Activated gamma-delta T cell (primary cell): ENCODE results near the gene CFI.

Experiments
- DNase-seq: peaks from one replicate; lab custom pipeline; 2025; lab: John Stamatoyannopoulos, UW

CFI gene

DNA sequence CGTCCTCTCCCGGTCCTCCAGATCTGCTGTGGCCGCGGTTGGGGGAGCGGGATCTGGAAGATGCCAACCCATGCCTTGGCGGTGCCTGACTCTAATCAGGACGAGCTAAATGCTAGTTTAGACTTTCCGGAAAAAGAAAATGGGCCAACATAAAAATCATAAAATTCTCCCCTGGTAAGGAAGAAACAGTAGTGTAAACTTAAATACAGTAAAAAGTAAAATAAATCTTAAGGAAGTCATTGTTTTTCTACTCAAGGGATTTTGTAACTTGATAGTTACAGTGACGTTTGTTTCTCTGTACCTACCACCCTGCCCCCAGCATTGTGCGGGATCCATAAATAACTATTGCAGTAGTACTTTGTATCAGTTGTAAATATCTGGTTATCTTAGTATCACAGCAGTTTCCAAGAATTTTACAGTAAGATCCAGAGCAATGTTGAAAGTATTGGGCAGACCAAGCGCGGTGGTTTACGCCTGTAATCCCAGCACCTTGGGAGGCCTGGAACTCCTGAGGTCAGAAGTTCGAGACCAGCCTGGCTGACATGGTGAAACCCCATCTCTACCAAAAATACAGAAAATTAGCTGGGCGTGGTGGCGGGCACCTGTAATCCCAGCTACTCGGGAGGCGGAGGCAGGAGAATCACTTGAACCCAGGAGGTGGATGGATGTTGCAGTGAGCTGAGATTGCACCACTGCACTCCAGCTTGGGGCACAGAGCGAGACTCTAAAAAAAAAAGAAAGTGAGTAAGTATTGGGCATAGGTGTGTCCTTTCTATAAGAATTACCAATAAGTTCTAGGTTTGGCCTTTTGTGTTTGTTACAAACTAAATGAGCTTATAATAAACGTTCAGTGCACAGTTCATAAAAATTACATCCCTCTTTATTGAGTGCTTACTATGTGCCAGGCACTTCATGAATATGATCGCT, 70.9 kb downstream of the CFI start:
- no peak for DNase-seq

DNA sequence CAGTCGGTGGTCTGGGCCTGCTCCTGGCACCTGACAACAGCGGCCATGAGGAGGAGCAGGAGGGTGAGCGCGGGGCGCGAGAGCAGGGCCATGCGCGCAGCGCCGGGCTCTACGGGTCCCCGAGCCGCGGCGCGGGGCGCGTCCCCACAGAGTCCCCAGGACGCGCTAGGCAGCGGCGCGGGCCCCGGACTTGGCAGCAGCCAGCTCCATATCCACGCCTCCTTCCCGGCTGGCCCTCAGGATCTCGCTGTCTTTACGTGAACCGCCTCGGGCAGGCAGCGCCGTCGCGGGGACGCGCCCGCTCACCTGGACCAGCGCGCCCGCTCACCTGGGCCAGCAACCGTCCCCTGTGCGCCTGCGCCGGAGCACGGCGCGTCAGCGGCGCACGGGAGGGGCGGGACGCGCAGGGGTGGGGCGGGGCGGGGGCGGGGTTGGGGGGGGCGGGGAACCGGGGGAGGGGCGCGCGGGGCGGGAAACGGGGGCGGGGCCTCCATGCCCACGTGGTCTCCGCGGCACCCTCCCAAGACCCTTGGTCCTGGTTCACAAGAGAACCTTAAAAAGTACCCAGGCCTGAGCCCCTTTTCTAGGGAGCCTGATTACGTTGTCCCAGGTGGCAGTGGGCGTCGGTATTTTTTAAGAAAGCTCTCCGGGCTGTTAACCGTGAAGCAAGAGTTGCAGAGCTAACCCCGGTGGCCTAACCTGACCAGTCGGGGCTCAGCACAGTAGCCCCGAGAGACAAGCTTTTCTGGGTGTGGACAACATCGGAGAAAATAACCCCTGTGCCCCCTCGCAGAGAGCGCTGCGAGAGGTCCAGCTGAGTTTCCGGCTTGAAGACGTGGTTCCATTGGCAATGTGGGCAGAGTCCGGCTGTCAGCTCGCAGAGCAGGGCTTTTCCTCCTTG, 71.8 kb downstream of the CFI start, which contains the start of gene PLA2G12A:
Gene PLA2G12A, minus strand, starts transcription at position 353 of the 901 bp plus-strand sequence. Its CDS starts 261 bp downstream, at position 92.
- peak; percentile 65 for DNase-seq

DNA sequence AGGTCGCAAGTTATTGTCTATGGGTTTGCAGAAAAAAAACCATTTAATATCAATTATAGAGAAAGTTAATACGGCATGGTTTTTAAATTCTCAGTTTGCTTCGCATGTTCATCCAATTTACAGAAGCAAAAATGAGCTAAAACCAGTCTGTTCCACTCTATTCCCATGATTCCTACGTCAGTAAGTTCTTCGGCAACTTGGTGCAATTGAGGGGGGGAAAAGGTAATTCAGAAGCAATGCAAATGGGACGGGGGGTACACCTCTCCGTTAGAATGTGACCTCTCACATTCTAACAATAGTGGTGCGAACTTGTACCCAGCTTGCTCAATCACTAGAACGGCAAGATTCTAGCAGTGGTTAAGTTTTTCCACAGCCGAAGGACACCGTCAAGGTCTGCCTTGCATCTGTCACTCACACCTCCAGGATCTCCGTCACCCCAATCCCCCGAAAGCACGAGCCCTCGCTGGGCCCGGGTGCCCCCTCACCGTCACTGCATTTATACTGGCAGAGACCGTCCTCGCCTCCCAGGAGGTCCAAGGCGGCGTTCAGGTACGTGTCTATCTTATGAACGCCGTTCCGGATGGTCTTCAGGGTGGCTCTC, 72.6 kb downstream of the CFI start:
- peak; percentile 26 for DNase-seq

DNA sequence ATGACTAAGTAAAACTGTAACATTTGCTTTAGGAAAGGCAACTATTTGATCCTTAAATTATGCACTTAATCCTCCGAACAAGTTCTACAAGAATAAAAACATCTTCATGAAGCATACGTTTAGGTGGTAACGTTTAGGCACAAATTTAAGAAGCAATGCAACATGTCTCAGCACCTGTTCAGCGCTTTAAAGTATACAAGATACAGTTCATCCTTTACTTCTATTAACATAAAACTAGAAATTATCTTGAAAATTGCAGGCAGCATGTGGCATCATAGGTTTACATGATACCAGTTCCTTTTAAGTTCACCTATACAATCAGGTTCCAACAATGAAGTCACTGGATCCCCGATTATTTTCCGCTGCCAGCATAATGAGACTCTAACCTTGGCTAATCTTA, 73.4 kb downstream of the CFI start:
- no peak for DNase-seq

DNA sequence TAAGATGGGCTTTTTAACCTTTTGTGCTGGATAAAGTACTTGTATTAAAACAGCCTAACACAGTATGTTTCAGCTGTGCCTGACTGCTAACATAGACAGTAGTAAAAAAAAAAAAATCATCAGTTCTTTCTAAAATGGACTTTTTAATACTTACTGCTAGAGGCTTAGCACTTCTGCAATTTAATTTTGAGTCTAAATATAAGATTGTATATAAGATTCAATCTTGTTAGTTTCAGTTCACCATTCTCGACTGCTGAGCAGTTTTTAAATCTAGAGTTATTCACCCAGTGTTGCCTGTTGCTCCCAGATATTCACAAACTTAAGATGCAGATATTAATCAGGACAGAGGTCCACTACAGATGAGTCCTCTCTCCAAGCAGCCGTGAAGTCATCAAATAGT, 78.7 kb downstream of the CFI start:
- DNase-seq = no peak

DNA sequence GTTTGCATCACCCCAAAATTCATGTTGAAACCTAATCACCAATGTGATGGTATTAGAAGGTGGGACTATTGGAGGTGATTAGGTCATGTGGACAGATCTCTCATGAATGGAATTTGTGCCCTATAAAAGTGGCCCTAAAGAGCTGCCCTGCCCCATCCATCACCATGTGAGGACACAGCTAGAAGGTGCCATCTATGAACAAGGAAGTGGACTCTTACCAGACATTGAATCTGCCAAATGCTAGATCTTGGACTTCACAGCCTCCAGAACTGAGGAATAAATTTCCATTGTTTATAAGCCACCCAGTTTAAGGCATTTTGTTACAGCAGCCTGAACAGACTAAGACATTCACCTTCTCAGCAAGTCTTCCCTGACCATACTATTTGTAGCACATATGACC, 79.4 kb downstream of the CFI start:
- no peak for DNase-seq

DNA sequence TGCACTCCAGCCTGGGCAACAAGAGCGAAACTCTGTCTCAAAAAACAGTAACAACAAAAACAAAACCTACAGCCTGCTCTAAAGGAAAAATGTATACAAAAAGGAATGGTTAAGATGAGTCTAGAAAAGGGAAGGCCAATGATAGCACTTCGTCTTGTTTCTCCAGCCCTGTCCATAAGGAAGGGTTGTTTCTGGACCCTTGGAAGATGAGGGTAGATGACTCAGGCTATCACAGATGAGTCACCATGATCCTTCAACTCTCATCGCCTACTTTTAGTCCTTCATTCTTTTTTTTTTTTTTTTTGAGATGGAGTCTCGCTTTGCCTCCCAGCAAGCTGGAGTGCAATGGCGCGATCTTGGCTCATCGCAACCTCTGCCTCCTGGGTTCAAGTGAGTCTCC, 80.8 kb downstream of the CFI start:
- no peak for DNase-seq

DNA sequence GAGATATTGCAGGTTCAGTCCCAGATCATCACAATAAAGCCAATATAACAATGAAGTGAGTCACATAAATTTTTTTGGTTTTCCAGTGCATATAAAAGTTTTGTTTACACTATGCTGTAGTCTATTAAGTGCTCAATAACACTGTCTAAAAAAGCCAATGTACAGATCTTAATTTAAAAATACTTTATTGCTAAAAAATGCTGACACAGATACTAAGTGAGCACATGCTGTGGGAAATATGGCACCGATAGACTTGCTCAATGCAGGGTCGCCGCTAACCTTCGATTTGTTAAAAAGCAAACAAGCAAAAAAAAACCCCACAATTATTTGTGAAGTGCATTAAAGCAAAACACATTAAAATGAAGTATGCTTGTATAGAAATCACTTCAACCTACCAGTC, 82.2 kb downstream of the CFI start:
- no peak for DNase-seq

DNA sequence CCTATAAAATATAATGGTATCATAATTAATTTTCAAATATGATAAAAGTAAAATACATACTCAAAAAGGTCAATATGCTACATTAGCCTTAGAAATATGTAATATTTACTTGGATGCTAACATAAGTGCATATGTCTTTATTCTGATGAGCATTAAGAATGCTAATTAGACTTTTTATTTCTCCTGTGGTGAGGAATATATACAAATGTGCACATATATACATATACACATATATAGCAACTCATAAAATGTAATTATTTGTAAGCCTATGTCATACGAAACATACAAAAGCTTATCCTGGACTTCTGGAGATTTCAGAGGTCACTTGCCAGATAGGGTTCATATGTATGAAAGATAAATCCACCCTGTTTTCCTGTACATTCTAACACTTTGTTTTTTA, 83.0 kb downstream of the CFI start:
- no peak for DNase-seq

DNA sequence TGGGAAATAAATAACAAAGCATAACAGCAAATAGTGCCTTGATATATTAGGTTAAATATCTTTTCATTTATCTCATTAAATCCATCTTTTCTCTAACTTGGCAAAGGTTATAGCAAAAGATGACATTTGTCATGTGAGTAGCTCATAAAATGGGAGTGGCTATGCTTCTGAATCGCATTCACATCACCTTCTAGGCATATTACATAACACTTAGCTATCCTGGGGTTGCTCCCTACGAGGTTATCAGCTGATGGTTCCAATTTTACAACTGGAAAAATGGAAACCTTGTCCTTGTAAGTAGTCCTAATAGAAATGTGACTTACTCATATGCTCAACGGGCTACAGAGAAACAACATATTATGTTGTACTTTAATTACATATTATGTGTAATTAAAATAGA, 88.3 kb downstream of the CFI start:
- DNase-seq = no peak

DNA sequence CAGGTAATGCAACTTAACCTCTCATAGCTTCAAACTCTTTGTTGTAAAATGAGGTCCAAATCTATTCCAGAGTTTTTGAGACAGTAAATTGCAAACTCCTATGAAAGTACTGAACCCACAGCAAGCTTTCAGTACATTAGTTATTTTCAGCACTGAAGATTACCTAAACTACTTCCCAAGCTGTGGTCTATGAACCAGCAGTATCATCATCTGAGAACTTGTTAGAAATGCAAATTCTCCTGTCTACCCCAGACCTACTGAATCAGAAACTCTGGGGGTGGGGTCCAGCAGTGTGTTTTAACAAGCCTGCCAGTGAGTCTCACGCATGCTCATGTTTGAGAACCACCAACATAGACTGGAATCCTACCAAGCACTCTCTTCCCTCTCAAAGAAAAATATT, 92.8 kb downstream of the CFI start:
- DNase-seq = no peak

DNA sequence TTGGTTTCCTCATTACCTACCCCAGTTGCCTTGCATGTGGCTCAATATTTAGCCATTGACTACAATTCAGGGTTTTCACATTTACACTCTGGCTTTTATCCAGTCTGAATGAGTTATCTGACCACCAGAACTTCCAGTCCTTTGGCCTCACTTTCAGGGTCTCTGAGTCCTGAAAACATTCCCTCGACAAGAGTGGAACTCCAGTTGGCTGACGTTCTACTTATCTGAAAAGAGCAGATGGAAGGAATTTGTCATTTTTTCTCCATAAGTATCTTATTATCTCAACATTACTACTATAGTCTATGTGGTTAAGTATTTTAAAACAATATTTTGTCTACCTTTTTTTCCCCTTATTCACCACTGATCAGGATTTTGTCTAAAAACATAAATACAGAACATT, 93.4 kb downstream of the CFI start:
- no peak for DNase-seq

DNA sequence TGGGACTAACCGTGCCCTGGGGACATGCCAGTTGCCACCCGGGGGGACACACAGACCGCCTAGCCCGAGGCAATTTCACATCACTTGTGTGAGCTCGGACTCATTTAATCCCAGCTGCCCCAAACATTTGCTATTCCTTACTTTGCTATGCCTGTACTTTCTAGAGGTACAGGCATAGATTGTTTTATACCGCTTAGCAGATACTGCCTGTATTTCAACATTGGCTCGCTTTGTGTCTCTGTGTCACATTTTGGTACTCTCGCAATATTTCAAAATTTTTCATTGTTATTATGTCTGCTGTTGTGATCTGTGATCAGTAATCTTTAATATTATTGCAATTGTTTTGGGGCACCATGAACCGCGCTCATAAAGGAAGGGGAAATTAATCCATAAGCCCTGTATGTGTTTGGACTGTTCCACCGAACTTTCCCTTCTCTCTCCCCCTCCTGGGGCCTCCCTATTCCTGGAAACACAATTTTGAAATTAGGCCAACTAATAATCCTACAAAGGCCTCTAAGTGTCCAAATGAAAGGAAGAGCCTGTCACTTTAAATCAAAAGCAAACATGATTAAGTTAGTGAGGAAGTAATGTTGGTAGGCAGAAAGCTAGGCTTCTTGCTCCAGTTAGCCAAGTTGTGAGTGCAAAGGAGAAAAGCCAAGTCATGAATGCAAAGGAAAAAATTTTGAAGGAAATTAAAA, 98.0 kb downstream of the CFI start:
- DNase-seq = no peak

DNA sequence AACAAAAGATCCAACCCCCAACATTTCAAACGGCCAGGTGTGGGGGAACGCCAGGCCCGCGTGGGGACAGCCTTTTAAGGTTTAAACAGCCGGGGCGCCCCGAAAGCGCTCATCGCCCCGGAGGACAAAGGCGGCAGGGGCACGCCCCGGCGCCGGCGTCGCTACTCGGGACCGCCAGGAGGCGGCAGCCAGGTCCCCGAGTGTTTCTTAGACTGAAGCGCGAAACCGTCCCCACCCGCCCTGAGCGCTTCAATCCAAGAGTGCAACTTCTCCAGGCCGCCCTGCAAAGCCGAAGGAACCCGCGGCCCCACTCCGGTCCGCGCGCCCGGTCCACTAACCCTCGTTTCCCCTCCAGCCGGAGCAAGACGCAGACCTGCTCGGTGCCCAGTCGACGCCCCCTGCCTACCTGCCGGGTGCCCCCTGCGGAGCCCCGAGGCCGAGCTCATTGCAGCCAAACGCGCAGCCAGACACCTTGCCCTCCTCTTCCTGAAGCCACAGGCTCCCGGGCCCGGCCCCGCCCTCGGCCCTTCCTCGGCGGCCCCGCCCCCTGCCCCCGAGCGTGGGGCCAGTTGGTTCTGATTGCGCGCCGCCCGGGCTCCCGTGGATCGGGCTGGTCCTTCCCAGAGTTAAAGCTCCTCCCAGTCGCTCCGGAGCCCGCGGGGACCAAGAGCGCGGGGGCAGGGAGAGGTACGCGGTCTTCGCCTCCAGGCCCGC, 98.7 kb downstream of the CFI start, which contains the start of gene CASP6:
Gene CASP6, minus strand, starts transcription at position 496 of the 714 bp plus-strand sequence. Its CDS starts 50 bp downstream, at position 446.
- peak; percentile 57 for DNase-seq

DNA sequence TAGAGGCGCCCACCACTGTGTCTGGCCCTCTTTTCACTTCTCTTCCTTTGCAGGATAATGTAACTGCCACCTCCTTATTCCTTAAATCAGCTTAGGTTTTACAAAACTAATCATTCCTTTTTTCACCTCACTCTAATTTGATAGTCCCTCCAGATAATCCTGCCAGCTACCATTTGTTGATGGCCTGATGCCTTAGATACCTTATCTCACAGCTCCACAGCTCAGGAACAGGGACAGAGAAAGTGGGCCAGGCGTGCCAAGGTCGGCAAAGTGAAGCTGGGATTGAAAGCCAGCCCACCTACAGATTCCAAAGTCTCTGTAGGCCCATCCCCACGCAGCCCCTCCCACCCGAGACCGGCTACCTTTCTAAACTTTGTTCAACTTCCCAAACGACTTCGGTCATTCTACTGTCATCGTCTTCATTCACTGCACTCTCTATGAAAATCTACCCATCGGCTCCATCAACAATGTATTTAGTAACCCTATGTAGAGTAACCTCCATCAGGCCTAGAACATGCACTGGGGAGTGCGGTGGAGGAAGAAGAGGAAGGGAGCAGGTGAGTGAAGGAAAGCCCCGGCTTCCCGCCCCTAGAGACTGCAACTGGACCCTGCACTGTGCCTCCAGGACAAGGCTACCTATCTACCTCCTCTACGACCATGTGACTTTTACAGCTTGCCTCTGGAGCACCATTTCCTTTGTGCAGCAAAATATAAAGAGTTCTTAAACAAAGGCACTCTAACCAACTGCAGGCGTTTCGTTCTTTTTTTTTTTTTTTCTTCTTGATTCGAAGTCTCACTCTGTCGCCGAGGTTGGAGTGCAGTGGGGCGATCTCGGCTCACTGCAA, 100.0 kb downstream of the CFI start:
- DNase-seq = no peak

DNA sequence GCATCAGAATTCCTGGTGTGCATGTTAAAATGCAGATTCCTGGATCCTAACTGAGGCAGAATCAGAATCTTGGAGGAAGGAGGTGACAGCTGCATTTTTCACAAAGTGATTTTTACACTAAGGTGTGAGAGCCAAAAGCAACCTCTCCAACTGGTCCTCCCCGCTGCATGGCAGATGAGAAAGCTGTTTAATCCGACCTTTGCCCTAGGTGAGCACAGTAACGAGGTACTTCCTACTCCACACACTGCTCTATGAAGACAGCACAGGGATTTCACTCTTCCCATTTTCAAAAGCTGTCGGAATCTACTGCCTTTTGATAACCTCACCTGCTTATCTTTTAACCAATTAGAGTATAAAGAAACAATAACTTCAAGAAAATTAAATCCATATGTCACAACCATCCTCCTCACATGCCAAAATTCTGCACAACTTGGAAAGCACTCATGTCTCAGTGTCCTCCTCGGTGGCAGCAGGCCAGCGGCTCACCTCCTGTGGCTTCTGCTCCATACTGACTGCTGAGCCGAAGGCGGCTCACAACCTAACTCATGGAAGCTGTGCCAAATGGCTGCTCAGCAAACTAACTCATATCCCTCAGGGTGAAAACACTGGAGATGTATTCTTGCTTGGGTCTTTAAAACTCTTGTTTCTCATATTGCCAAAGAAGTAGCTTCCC, 102.1 kb downstream of the CFI start:
- no peak for DNase-seq

DNA sequence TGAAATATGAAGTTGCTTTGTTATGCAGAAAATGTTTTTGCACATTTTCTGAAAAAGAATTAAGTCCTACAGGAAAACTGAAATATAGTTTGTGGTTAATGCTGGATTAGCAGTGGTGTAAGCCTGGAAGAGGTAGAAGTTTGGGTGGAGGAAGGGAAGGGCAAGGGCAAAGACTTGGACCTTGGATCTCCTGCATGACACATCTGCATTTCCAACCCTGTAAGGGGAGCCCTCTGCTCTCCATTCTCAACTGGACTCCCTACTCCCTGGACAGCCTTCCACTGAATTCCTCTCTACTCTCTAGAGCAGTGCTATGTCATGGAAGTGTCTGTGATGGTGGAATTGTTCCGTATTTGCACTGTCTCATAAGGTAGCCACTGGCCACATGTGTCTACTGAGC, 103.1 kb downstream of the CFI start:
- no peak for DNase-seq

DNA sequence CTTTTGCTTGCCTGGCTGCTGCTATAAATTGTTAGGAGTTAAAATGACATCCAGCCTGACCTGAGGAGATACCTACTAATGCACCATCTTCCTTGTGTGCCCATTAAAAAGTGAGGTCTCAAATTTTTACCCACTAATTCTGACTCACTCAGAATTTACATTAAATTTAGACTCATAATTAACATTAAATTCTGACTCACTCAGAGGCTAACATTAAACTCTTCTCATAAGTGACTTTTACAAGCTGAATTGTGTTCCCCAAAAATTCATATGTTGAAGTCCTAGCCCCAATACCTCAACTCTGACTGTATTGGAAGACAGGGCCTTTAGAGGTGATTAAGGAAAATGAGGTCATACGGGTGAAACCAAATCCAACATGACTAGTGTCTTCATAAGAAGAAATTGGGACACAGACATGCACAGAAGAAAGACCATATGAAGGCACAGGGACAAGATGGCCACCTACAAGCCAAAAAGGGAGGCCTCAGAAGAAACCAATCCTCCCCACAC, 110.3 kb downstream of the CFI start:
- DNase-seq = no peak
